Activated T-helper 1 cell treated with anti-CD3 and anti-CD28 coated beads, Interleukin-12 subunit alpha, Interleukin-12 subunit beta, Interleukin-2, Interleukin-4 antibody, amounts not matched to agents 30 ng/mL and 10 ng/mL and 1 ng/mL, durations not matched to agents 14 hours and 24 hours and 36 hours (primary cell): ENCODE measurements around the gene C15orf39. TPM values are rescaled to one million over a fixed set of nuclear protein-coding genes. Genes with fewer than 3 reads are reported as not detected.
"Not testable (repeated sequence)": the region's sequence is repeated elsewhere in the genome, so short reads cannot be mapped to it uniquely, and the experiment has no call there.

Experiments
- DNase-seq: peaks from one replicate; pipeline ENCODE4 v3.0.0; 2021; ENCODE audit warnings: low spot score
- H3K27ac Mint-ChIP-seq: one replicate; pipeline ENCODE4 v1.8.0; 2021; ENCODE audit warnings: mild to moderate bottlenecking, mixed read lengths
- H3K27me3 Mint-ChIP-seq: one replicate; pipeline ENCODE4 v1.8.0; 2022; ENCODE audit warnings: mild to moderate bottlenecking, moderate library complexity, mixed read lengths; ENCODE audit not compliant: insufficient read depth
- H3K36me3 Mint-ChIP-seq: one replicate; pipeline ENCODE4 v1.8.0; 2021; ENCODE audit warnings: low read depth, mixed read lengths
- H3K4me1 Mint-ChIP-seq: one replicate; pipeline ENCODE4 v1.8.0; 2021; ENCODE audit warnings: low read depth, mixed read lengths
- H3K4me3 Mint-ChIP-seq: one replicate; pipeline ENCODE4 v1.8.0; 2021; ENCODE audit warnings: mild to moderate bottlenecking, moderate library complexity, mixed read lengths
- H3K9me3 Mint-ChIP-seq: one replicate; pipeline ENCODE4 v1.8.0; 2021; ENCODE audit warnings: mixed read lengths
- intact Hi-C: fragments of 100-400 bp; cut with micrococcal nuclease; formaldehyde crosslinking; loops from one replicate; pipeline ENCODE4 v1.15.1; 2024
- total RNA-seq: library from RNA; stranded (reverse); gene quantifications from 2 replicates; pipeline ENCODE4 v1.2.3, GENCODE V29; 2022

Gene C15orf39
- total RNA-seq, 1 donor from 2014 or later, result 46.1 TPM

DNA sequence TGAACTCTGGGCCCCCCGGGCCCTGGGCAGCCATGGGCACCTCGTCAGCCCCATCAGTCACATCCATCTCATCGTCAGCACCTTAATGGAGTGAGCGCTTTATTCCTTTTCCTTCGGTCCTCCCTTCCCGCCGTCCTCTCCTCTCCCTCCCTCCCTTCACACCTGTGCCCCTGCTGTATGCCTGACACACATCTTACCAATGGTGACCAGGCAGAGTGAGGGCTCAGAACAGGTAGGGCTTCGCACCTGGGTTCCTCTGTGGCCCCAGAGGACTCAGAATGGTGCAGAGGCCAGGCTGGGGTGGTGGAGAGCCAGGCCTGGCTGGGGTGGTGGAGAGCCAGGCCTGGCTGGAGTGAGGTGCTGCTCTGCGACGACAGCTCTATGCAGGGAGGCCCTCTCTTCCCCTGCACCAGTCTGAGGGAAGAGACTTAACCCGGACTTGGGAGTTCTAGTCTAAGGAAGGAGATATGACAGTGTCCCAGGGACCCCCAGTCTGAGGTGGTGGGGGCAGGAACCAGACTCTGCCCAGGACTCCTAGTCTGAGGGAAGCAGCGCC is 11.6 kb downstream of the C15orf39 start:
- Mint-ChIP-seq H3K9me3 (no peaks in the 10 kb centered on the region), H3K27me3 (peaks cover 2% of the 10 kb centered on the region), H3K4me3 (no peak overlapping the region), H3K36me3 (peaks cover 28% of the 10 kb centered on the region), H3K4me1 (peaks cover 10% of the 10 kb centered on the region), H3K27ac (no peak overlapping the region)
- DNase-seq, result no peak
- intact Hi-C loops, result no loop called here

DNA sequence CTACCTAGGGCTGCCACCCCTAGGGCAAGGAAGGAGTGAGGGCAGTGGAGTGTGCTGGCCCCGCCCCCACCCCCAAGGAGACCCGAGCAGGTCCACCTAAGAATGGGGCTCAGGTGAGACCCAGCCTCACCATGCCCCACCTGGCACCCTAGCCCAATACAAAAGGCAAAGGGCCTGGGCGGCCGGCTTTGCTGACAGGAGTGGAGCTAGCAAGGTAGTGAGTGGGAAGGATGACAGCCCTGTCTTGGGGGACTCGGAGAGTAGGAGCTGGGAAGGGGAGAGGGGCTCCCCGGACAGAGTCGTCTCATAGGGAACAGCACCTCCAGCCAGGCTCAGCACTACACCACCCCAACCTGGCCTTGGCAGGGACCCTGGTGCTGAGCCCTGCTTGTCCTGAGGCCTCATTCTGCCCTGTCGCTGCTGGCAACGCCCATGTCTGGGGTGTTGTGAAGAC is 12.1 kb downstream of the C15orf39 start:
- no peak for DNase-seq
- intact Hi-C loops, result no loop called here
- Mint-ChIP-seq H3K27me3 (peaks cover 2% of the 10 kb centered on the region), H3K4me1 (peaks cover 10% of the 10 kb centered on the region), H3K4me3 (no peak overlapping the region), H3K9me3 (no peaks in the 10 kb centered on the region), H3K36me3 (peaks cover 28% of the 10 kb centered on the region), H3K27ac (no peak overlapping the region)

DNA sequence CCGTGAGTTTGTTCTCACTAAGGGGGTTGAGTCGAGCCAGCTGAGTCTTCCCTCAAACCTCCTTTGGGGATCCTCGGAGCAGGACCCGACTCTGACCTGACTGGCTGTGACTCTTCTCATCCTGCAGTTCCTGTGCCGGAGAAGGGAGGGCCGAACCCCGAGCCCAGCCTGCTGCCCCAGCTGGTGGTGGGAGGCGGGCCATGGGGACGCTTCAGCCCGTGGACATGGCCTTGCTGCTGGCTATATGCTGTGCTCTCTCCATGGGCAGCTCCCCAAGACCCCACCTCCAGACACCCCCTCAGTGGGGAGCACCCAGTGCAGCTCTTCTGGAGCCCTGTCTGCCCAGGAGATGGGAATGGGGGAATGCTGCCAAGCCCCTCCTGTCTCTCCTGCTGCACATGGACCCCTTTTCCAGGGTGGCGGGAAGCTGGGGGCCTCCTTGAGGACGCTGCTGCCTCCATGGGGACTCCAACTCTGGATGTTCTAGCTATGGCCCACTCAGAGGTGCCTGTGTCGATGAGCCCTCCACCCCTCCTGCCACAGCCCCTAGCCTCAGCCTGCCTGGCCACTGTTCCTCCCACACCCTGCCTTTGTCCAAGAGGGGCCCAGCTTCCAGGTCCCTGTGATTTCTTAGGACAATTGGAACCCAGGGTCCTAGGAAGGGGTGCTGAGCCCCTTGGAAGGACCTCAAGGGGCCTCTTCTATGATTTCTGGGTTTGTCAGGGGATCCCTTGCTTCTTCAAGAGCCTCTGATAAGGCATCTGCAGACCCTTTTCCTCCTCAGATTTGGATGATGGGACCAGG is 12.8 kb downstream of the C15orf39 start:
- Mint-ChIP-seq H3K36me3 (peaks cover 22% of the 10 kb centered on the region), H3K27ac (no peak overlapping the region), H3K4me3 (no peak overlapping the region), H3K9me3 (no peaks in the 10 kb centered on the region), H3K4me1 (peaks cover 4% of the 10 kb centered on the region), H3K27me3 (peaks cover 2% of the 10 kb centered on the region)
- intact Hi-C loops, result no loop called here
- DNase-seq, result no peak

DNA sequence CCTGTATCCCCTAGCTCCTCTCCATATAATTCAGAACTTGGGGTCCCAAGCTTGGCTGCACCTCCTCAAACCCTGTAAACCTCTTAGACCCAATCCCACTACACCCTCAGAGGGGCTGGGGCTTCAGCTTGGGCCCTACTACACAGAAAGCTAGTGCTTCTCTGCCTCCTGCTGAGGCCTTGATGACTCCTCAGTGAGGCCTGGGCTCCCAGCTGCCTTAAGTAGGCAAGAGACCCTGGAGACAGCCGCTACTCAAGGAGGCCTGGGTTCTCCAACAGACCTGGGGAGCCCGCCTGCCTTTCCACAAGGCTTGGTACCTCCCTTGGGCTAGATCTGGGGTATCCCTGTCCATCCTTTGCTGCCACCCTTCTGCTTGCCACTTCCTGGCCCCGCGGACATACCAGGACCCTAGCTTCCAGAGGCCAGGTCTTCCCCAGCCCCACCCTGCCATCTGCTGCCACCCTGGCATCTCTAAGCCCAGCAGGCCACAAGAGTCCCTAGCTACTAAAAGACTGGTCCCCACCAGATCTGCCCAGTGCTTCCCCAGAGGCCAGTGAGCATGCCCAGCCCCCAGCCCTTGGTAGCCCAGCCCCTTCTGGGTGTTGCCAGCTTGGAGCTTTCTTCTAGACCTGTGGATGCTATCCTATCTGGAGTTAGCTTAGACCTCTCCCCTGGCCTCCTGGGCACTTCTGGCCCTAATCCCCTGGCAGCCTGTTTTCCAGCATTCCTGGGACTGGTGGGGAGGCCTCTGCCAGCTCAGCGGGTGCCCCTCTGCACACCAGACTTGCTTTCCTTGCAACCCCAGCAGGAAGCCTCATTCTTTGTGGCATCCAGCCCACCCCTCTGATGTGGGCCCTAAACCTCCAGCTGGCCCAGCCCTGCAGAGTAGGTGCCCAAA is 13.7 kb downstream of the C15orf39 start:
- no peaks in the 10 kb centered on the region for H3K9me3 Mint-ChIP-seq
- no peak overlapping the region for H3K4me3 Mint-ChIP-seq
- no peak for DNase-seq
- no peak overlapping the region for H3K27ac Mint-ChIP-seq
- no peaks in the 10 kb centered on the region for H3K4me1 Mint-ChIP-seq
- peaks cover 2% of the 10 kb centered on the region for H3K27me3 Mint-ChIP-seq
- H3K36me3 Mint-ChIP-seq, result peaks cover 15% of the 10 kb centered on the region
- intact Hi-C loops, result no loop called here

DNA sequence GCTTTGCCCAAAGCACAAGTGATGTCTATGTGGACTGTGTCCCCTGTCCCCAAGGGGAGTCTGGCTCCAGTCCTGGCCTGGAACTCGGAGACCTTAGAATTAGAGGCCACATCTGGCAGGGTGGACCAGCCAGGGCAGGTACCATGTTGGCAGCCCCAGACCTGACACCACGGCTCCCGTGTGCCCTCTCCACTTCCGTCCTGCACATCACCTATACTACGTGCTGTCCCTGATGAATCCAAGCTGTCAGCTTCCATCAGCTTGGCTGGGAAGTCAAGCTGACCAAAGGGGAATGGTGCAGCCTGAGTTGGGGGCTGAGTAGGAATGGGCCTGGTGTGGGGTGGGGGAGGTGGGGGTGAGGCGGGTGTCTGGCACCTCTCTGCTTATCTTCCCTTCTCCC is 15.3 kb downstream of the C15orf39 start:
- Mint-ChIP-seq H3K27me3 (peaks cover 2% of the 10 kb centered on the region), H3K36me3 (peaks cover 9% of the 10 kb centered on the region), H3K4me3 (no peak overlapping the region), H3K27ac (no peak overlapping the region), H3K4me1 (no peaks in the 10 kb centered on the region), H3K9me3 (no peaks in the 10 kb centered on the region)
- DNase-seq, result no peak
- intact Hi-C loops, result no loop called here

DNA sequence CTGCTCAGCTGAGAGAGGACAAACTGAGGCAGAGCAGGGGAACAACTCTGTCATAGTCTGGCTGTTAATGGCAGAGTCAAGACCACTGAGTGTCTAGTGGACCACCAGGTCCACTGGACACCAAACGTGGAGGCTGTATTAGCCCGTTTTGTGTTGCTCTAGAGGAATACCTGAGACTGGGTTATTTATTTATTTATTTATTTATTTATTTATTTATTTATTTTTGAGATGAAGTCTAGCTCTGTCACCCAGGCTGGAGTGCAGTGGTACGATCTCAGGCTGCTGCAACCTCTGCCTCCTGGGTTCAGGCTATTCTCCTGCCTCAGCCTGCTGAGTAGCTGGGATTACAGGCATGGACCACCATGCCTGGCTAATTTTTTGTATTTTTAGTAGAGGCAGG is 15.9 kb downstream of the C15orf39 start:
- H3K27me3 Mint-ChIP-seq, DNase-seq, H3K36me3 Mint-ChIP-seq, intact Hi-C loops, H3K4me3 Mint-ChIP-seq, H3K4me1 Mint-ChIP-seq, H3K27ac Mint-ChIP-seq, H3K9me3 Mint-ChIP-seq: not testable (repeated sequence)

DNA sequence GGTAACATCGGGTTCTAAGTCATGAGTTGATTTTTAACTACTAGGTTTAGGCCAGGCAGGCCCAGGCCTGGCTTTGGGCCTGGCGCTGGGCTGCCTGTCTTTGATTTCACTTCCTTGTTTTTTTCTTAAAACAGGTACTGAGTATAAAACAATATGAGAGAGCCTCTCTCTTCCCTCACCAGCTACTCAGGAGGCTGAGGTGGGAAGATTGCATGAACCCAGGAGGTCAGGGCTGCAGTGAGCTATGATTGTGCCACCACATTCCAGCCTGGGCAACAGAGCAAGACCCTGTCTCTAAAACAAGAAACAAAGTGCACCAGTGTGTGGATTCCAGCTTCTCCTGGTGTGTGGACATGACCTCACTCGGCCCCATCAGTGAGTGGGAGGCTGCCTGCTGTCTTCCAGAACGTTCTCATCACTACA is 17.8 kb downstream of the C15orf39 start:
- H3K4me1 Mint-ChIP-seq, intact Hi-C loops, H3K9me3 Mint-ChIP-seq, H3K36me3 Mint-ChIP-seq, H3K27me3 Mint-ChIP-seq, DNase-seq, H3K27ac Mint-ChIP-seq, H3K4me3 Mint-ChIP-seq: not testable (repeated sequence)

DNA sequence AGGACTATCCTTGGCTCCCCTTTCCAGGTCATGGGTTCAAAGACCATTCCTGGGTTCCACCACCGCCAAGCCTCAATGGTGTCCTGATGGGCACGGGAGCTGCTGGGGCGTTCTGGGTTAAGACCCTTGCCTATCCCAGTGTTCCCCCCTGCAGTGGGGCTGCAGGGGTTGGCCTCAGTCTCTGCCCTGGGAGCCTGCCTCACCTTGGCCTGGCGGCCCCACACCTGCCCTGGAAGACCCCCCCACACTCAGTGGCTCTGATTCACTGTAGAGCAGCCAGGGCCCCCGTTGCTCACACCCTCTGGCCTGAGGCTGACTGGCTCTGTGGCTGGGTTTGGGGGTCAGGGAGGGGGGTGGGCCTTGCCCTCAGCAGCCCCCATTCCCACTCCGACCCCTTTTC is 22.0 kb downstream of the C15orf39 start:
- Mint-ChIP-seq H3K9me3 (no peaks in the 10 kb centered on the region), H3K27ac (no peak overlapping the region), H3K27me3 (peaks cover 4% of the 10 kb centered on the region), H3K4me3 (no peak overlapping the region), H3K36me3 (no peaks in the 10 kb centered on the region), H3K4me1 (no peaks in the 10 kb centered on the region)
- no peak for DNase-seq
- intact Hi-C loops, result no loop called here

DNA sequence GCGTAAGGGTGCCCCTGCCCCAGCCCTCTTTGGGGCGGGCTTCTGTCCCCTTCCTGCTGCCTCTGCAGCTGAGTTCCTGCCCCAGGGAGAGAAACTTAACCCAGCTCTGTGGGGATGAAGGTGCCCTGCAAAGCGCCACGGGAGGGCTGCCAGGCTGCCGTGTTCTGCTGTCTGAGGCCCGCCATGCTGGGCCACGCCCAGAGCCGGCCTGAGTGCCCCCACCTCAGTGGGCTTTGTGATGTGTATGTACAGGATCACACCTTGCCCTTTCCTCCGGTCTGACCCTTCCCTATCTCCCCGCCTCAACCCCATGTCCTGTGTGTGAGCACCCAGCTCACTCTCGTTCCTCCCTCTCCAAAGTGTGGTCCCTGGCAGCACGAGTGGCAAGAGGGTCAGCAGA is 22.6 kb downstream of the C15orf39 start:
- H3K4me1 Mint-ChIP-seq, result no peaks in the 10 kb centered on the region
- H3K4me3 Mint-ChIP-seq, result no peak overlapping the region
- no peak for DNase-seq
- H3K36me3 Mint-ChIP-seq, result no peaks in the 10 kb centered on the region
- no peaks in the 10 kb centered on the region for H3K9me3 Mint-ChIP-seq
- intact Hi-C loops, result no loop called here
- peaks cover 4% of the 10 kb centered on the region for H3K27me3 Mint-ChIP-seq
- no peak overlapping the region for H3K27ac Mint-ChIP-seq

DNA sequence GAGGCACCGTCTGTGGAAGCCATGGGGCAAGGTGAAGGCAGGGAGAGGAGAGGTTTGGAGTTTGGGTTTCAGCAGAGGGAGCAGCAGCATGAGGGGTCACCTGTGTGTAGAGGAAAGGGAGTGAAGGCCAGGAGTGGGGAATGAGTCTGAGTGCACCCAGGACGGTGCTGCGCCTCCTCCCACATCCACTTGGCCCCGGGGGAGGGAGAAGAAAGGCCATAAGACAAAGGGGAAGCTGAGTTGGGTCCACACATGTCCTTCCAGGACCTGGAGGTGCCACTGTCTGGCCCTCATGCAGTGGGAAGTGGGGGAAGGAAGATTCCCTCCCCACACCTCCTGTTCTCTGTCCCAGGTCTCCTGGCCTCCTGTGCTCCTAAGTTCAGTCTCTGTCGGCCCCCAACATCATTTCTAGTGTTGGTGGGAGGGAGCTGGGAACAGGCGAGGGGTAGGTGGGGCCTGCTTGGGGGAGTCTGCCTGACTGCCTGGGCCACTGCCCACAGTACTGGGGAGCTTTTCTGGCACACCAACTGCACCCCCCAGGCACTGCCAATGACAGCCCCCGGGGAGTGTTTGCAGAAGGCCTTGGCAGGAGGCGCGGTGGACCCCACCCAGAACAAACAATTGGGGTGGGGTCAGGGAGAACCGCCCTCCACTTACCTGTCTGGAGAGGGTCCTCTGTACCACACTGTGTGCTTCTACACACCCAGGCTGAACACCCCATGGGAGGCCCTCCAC is 23.6 kb downstream of the C15orf39 start:
- not testable (repeated sequence) for DNase-seq, H3K9me3 Mint-ChIP-seq, H3K27ac Mint-ChIP-seq

DNA sequence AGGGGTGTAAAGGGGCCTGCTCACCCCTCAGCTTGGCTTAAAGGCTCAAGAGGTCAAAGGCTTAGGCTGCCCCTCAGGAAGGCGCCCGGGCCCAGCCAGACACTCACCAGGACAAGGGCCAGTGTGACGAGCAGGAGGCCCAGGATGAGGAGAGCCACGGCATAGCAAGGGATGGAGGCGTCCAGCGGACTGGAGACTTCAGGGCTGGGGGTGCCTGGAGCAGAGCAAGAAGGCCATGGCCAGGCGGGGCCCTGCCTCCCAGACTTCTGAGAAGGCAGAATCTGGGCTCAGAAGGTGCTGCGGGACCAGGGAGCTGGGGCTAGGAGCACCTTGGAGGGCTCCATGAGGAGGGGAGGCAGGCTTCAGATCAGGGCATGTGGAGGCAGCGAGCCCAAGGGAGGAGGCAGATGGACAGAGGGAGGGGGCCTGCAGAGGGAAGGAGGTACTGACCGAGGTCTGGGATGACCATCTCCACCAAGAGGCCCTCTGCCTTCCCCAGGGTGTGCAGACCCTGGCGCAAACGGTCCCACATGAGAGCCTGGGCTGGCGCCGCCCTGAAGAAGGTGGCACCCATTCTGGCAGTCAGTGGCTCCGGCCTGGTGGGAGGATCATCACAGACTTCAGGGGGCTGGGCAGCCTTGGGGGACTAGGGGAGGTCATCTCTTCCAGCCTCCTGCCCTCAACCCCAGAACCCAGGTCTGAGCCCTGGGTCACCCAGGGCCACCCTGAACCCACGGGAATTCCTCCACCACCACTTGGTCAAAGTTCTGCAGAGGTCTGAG is 24.5 kb downstream of the C15orf39 start:
- Mint-ChIP-seq H3K27ac (no peak overlapping the region), H3K36me3 (no peaks in the 10 kb centered on the region), H3K9me3 (no peaks in the 10 kb centered on the region), H3K27me3 (peaks cover 4% of the 10 kb centered on the region), H3K4me1 (no peaks in the 10 kb centered on the region), H3K4me3 (no peak overlapping the region)
- no peak for DNase-seq
- intact Hi-C loops, result no loop called here

More for the DNA sequence above, 23.6 kb downstream of the C15orf39 start:
- H3K4me1 Mint-ChIP-seq, H3K27me3 Mint-ChIP-seq, H3K4me3 Mint-ChIP-seq, intact Hi-C loops, H3K36me3 Mint-ChIP-seq: not testable (repeated sequence)

DNA sequence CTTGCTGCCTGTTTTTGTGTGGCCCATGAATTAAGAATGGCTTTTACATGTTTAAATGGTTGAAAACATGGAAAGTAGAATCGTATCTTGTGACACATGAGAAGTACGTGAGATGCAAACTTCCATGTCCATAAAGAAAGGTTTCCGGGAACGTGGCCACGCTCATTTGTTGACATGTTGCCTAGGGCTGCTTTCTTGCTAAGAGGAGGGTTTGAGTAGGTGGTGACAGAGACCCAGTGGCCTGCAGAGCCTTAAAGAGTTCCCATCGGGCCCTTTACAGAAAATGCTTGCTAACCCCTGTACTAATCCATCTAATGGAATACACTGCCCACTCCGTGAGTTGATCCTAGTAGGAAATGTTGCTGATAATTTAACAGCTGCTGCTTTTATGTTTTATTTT is 25.4 kb downstream of the C15orf39 start:
- H3K4me3 Mint-ChIP-seq, intact Hi-C loops, H3K9me3 Mint-ChIP-seq, DNase-seq, H3K4me1 Mint-ChIP-seq, H3K27me3 Mint-ChIP-seq, H3K27ac Mint-ChIP-seq, H3K36me3 Mint-ChIP-seq: not testable (repeated sequence)
